HG03520 (cell line): ENCODE results near the gene C1RL.

Source experiments
- ATAC-seq: cut with Tn5 transposase; IDR thresholded peaks from one replicate; pipeline ENCODE4 v1.9.1; 2021; ENCODE audit warnings: mild to moderate bottlenecking, moderate library complexity; ENCODE audit not compliant: unreplicated experiment

Gene C1RL

DNA sequence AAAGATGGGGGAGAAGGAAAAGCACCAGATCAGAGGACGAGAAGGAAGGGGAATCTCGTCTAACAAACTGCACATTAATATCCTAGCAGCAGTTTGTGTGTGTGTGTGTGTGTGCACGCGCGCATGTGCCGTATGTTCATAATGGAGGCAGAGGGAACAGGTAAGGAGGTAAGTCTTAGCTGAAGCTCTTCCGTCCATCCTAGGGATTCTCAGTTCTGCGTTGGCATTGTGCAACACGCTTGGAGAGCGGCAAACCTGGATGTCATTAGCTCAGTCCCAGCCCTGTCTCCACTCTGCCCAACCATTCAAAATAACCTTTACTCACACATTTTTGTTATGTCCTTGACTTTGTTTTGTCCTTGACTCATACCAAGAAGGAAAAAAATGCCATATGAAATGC lies 15.1 kb downstream of the C1RL start:
- ATAC-seq: no peak

DNA sequence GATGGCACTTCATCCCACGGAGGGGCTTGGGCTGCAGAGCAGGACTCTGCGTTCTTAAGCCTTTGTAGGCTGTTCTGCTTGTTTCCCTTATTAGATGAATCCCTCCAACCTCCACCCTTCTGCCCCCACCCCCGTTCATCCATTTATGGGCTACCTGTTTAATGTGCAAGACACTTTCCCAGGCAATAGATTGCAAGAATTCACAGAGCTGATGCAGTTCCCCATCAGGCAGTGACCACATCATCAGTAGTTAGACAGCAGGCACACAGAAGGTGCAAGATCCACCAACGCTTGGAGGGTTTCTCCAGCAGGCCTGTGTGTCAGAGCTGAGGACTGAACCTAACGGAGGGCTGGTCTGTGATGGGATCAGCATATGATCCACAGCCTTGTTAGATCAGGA lies 15.5 kb downstream of the C1RL start:
- ATAC-seq: no peak

DNA sequence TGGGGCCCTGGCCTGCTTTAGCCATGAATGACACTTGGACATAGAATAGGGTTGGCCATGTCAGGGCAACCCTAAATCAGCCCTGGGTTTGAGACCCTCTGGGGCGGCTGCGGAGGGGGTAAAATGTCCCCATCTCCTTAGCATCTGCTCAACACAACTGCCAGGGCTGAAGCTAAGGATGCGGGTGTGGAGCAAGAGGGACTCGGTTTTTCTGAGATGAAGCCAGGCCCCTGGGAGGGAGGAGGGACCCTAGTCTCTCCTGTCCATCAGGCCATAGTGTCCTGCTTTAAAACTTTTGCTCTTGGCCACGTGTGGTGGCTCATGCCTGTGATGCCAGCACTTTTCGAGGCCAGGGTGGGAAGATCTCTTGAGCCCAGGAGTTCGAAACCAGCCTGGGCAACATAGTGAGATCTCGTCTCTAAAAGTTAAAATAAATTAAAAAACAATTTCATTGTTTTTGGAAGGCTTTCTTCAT lies 16.0 kb downstream of the C1RL start:
- ATAC-seq: no peak

DNA sequence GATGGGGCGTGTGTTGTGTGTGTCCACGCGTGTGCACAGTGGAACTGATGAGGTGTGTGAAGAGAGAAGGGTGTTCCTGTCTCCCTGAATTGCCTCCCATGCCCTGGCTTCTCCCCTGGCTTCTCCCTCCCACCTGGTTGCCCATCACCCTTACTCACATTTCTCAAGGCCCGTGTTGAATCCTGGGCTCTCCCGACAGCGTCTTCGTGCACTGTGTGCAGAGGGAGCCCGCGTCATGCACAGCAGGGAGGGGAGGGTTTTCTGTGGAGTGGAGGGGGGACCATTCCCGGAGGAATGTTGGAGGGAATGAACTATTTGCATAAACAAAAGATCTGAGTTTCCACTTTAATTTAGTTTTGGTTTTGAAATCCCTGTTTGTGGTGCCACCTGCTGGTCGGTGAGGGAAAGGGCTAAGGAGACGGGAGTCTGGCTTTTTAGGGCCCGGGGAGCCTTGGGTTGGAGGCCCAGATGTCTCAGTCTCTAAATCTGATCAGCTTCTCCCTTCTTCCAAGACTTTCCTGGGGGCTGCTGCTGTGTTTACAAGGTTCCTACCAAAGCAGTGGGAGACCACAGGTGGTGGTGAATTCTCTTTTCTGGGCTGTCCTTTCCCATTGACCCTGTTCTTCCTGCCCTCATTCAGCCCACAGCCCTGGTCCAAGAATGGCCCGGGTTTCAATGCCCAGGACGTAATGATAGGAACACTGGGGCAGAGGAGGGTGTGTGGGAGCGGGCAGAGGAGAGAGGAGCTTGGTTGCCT lies 16.6 kb downstream of the C1RL start, which contains the start of gene C1R:
TSS of gene C1R (minus strand) at position 217 of the 757 bp plus-strand sequence. CDS start at position 160, 57 bp downstream.
- no peak for ATAC-seq

DNA sequence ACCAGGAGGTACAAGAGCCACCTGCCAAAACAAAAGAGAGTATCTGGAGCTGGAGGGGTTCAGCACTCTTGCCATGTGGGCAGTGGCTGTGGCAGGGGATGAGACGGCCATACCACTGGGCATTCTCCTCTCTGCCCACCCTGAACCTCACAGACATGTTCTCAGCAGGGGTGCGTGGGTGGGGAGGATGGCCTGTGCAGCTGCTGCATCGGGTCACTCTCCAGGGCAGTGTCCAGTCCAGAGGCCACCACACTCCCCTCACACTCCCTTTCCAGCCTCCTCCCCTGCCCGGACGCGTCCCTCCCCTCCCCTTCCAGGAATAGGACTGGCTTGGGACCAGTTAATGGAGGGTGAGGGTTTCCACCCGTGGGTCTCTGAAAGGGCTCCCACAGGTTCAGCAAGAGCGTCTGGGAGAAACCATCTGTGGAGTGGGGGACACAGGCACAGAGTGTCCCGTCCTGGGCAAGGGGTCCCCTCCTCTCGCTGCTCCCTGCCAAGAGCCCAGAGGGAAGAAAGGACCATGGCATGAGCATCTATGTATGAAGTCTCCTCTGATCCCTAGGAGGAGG lies 17.3 kb downstream of the C1RL start:
- no peak for ATAC-seq

DNA sequence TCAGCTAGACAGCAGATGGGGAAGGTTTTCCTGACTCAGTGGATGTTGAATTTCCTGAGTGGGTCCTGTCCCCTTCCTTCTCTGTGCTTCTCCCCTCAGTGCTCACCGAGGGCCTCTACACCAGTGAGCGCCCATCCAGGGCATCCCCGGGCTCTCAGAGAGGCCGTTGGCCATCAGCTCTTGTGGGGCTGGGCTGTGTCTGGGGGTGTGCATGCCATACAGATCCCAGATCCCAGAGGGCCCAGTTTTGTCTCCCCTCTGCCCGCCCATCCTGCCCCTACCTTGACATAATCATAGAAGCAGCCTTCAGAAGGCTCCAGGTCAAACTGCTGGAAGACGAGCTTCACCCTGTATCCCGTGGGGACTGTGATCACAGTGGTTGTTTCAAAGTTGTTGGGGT lies 17.8 kb downstream of the C1RL start:
- no peak for ATAC-seq

DNA sequence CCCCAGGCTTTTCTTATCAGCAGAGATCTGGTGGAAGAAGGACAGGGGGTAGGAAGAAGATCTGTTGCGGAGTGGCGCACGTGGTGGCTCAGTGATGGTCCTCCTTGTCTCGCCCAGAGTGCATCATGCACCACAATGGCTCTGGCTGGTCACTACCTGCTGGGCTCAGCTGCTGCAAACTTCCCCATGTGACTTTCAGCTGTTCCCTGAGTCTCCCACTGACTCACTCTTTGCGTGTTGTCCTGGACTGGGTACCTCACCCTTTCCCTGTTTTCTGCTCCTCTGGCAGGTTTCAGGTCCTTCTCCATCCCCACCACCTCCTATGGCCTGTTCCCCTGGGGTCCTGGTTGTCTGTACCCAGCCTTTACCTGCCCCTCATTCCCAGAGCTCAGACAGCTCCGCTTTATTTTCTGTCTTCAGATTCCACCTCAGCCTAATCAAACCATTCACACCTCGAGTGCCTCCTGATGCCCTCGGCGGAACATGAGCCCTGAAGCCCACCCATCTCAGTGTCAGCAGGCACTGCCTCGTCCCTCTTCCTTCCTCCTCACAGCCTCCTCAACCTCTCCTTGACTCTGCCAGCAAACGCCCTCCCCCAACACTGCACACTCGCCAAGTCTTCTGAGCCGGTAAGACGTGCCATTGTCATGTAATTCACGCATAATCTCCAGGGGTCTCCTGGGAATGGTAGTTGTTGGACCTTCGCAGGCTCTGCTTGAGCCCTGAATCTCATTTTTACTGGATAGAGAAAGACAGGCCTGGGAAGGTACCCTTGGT lies 18.6 kb downstream of the C1RL start:
- no peak for ATAC-seq

DNA sequence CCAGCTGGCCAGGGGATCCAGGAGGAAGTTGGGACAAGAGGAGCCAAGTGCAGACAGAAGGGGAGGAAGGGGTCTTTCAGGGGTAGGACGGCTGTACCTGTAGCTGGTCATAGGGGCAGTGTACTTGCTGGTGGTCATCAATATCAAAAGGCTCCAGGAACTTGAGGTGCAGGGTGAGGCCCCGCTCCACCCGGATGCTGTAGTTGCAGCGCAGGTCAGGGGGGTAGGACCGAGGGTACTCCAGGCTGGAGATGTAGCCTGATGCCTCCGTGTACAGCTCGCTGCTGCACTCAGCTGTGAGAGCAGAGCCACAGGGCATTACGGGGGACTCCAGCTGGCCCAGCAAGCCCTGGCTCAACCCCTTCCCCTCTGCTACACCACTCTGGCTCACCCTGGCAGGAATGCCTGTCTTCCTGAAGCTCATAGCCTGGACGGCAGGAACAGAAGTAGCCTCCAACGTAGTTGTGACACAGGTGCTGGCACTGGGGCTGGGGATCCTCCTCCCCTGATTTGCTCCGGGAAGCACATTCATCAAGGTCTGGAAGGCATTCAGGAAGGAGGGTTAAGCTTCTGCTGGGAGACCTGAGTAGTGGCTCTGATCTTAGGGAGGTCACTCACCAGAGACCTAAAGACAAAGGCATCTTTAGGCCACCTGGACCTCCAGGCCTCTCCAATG lies 19.7 kb downstream of the C1RL start:
- ATAC-seq: no peak

DNA sequence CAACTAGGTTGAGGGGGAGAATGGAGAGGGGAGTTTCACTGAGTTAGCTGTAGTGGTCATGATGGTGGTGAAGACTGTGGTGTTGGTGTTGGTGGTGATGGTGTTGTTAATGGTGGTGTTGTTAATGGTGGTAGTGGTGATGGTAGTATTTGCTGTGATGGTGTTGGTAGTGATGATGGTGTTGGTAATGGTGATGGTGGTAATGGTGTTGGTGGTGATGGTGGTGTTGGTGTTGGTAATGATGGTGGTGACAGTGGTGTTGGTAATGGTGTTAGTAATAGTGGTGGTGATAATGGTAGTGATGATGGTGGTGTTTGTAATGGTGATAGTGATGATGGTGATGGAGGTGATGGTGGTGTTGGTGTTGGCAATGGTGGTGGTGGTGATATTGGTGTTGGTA lies 25.9 kb downstream of the C1RL start:
- ATAC-seq: no peak

DNA sequence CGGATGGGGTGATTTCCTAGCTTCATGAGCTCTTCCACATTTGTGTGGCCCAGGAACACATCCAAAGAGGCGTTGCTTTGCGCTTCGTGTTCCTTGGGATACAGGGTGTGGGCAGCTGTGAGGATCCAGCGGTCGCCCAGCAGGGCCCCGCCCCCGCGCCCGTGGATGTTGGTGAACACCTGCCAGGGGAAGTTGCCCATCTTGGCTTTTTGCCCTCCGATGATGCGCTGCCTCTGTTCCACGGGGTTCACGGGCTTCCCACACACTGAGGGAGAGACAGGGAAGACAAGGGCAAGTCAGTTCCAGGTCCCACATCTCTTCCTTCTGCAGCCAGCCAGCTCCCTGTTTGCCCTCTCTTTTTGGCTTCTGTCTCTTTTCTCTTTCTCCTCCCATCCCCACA lies 28.0 kb downstream of the C1RL start:
- no peak for ATAC-seq

DNA sequence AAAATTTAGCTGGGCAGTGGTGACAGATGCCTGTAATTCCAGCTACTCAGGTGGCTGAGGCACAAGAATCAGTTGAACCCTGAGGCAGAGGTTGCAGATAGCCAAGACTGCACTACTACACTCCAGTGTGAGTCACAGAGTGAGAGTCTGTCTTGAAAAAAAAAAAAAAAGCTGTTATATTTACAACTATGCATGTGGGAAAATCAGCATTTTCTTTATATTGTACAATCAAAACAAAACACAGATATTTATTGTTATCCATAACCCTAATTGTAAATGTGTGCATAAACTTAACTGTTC lies 29.2 kb downstream of the C1RL start:
- ATAC-seq: no peak

DNA sequence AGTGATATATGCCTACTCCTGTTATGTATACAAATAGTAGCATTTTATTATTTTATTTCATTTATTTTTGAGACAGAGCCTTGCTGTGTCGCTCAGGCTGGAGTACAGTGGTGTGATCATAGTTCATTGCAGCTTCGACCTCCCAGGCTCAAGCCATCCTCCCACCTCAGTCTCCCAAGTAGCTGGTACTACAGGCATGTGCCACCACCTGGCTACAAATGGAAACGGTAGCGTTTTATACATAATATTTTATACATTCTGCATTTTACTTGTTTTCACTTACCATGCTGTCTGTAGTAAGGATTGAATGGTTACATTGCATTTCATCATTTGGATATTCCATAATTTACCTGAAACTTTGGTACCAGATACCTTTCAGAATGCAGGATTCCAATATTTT lies 30.9 kb downstream of the C1RL start:
- no peak for ATAC-seq

DNA sequence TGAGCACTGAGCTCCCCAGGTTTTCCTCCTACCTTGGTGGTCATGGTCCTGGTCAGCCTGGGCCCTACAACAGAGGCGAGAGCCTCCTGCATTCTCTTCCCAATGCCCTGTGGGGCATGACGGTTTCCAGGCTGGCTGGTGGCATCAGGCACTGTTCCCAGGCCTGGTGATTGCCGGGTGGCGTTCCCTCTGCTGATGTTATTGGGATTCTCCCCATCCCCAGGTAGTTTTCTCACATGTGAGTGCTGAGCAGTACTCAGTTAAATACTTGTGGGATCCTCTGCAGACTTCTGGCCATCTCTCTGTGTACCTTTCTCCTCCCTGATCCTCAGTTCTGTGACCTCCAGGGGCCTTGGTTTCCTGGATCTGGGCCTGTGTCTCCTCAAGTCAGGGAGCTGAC lies 32.5 kb downstream of the C1RL start:
- ATAC-seq: no peak

DNA sequence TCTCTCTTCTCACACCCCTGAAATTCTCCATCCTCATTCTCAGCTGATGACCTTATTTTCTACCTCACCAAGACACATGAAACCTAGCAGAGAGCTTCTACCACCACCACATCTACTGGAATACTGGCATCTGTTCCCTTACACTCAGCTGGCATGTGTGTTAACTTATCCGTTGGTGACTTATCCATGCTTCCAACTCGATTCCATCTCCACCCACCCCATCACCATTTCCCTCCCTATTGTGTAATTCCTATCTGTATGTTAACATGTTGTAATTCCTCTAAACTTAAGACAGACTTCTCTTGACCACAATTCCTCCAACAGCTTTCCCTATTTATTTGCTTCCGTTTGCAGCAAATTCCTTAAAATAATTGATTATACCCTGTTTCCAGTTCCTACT lies 33.1 kb downstream of the C1RL start:
- ATAC-seq: no peak

DNA sequence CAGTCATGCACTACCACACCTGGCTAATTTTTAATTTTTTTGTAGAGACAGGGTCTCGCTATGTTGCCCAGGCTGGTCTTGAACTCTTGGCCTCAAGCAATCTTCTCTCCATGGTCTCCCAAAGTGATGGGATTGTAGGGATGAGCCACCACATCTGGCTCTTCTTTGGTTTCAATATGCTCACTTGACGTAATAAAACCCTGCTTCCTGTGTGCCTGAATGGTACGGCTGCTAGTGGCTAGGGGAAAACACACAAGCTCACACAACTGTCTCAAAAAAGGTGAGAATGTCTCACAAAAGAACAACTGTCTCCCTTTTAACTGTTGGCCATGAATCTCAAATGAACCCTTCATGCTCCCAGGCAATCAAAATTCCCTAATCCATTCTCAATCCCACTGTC lies 33.5 kb downstream of the C1RL start:
- no peak for ATAC-seq

DNA sequence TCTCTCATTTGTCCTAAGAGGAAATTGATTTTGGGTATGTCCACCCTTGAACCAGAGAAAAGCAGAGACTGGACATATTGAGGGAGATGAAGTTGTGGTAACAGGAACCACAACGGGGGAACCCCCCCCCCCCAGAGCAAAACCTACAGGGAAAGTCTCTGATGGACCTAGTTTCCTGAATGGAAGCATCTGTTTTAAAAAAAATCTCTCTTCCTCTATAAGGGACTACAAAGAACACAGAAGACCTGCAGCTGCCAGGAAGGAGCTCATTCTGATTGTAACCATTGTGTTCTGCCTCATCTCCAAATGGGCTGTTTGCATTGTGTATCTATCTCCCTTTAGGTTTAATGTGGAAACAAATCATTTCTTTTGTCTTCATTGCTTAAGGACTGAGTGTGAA lies 35.1 kb downstream of the C1RL start:
- no peak for ATAC-seq

DNA sequence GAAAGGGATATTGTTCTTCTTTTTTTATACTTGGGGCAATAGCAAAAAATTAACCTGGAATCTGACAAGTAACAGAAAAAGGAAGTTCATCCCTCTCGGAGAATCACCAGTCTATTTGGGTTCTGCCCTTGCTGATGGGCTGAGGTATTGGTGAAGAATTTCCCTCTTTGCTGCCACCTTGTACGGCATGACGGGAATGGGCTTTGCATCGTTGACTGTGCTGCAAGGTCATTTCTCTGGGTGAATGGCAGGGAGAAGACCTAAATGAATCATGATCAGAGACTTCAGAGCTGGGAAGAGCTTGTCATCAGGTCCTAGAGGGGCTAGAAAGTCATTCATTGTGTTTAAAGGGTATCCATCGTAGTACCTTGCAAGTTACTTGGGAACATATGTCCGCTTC lies 36.5 kb downstream of the C1RL start:
- ATAC-seq: no peak

DNA sequence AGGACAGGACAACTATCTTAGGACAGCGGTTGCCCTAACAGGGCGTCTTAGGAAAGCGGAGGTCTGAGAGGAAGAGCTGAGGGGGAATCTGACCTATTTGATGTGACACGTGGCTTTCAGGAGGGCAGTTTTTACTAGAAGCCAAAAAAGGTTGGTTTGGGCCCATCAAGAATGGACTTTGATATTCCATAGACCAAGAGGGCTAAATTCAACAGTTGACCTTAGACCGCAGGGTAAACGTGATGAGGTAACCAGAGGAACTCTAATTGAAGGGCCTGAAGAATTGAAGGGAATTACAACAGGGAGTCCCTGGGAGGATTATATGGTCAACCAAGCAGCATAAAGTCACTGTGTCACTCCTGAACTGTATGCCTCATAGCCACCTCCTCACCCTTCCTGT lies 37.0 kb downstream of the C1RL start:
- no peak for ATAC-seq

DNA sequence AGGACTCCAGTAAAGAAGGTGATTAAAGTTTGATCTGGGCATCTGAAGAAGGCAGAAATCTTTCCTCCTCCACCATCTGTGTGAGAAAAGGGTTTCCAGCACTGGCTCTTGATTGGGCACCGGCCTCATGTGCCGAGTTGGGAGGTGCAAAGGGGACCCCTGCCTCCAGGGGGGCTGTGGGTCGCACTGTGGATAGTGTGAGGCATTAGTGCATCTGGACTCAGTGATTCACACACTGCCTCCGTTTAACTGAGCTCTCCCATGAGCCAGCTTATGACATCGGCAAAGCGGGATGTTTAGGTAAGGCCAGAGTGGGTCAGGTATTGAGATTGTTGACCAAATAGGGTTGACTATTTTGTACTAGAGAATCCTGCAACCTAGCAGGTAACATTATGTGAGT lies 39.6 kb downstream of the C1RL start:
- ATAC-seq: no peak

DNA sequence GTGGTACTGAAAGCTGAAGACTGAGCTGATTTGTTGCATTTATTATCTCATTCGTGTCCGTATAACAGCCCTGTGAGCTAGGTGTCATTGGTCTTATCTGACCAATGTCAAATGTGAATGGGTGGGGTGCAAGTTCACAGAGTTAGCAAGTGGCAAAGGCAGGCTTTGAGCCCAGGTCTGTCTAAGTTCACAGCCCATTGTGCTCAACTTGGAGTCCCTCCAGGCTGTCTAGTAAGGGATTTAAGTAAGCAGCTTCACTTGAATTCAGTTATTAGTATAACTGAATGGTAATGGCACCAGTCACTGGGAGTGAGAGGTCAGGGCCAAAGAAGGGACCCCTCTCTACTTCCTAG lies 40.0 kb downstream of the C1RL start:
- no peak for ATAC-seq

DNA sequence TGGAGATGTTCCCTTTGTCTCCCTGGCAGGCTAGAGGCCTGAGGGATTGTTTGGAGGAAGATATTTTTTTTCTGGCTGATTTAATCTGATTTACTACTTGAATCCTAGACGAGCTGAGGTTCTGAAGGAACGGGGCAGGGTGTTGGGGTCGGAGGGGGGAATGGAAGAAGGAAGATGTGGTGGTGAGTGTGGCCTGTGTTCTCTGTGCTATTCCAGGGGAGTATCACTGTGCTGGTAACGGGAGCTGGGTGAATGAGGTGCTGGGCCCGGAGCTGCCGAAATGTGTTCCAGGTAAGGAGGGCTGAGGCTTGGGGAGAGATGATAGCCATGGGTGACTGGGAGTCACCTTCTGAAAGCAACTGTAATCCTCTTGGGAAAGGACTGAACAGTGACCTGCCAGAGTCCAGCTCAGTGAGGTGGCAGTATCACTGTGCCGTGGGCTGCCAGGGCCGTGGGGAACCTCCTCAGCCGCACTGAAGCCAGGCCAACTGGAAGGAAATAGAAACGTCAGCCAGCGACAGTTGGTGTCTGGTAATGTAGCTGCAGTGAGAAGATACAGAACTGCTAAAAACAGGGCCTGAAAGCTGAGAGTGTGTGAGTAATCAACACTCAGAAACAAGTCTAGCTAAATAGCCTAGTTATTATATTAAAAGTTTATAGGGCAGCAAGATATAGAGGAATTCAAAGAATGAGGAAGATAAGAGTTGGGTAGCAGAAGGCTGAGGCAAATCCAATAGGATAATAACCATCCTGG lies 40.6 kb downstream of the C1RL start:
- no peak for ATAC-seq
